Measurements from ENCODE around the gene HOXA7. TPM values are rescaled to one million over a fixed set of nuclear protein-coding genes. Genes with fewer than 3 reads are reported as not detected.

The HOXA7 gene
- total RNA-seq, 1 donor from 2014 or later: not detected

DNA sequence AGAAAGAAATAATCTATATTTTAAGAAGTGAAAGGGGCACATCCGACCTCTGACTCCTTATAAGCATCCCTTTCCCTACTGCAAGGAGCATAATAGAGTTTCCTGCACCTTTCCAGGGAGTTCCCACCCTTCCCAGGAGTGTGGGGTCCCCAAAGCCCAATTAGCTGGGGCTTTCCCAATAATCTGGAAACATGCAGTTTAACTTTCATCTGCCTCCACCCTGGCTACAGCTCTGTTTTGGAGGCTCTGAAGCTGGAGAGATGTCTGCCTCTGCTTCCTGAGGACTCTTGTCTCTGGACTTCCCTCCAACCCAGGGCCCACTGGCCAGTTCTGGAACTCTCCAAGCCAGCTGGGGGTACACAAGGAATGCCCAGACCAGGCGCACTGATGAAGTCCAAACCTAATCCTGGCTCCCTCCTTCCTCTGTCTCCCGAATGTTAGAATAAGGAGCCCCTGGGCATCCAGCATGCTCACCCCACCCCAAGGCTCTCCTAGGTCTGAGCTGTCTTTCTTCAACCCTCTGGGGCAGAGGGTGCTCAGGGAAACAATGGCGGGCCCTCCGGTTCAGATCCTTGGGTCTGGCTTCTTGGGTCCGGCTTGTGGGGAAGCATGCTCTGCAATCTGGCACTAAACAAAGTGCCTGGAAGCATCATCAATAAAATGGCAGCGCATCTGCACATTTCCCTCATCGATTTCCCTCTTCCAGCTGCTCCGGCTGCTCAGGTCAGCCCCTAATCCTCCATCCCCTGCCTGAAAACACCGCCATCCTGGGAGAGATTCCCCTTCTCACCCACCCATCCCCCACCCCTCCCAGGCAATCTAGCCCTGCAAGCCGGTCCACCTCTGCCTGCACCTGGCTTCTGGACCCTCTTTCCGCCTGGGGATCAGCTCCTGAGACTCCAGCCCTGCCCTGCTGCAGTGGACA lies 39.3 kb downstream of the HOXA7 start:
- H3K36me3 ChIP-seq (ENCODE audit: control insufficient read depth, insufficient read depth, low read length): no peaks in the 10 kb centered on the region
- peaks cover 64% of the 10 kb centered on the region for H3K27me3 ChIP-seq (ENCODE audit: control insufficient read depth, insufficient read depth, low read length)
- TF ChIP-seq, protein P1, sequence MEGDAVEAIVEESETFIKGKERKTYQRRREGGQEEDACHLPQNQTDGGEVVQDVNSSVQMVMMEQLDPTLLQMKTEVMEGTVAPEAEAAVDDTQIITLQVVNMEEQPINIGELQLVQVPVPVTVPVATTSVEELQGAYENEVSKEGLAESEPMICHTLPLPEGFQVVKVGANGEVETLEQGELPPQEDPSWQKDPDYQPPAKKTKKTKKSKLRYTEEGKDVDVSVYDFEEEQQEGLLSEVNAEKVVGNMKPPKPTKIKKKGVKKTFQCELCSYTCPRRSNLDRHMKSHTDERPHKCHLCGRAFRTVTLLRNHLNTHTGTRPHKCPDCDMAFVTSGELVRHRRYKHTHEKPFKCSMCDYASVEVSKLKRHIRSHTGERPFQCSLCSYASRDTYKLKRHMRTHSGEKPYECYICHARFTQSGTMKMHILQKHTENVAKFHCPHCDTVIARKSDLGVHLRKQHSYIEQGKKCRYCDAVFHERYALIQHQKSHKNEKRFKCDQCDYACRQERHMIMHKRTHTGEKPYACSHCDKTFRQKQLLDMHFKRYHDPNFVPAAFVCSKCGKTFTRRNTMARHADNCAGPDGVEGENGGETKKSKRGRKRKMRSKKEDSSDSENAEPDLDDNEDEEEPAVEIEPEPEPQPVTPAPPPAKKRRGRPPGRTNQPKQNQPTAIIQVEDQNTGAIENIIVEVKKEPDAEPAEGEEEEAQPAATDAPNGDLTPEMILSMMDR (IDR thresholded peaks at IDR 0.05; ENCODE audit: insufficient read depth, low read length, severe bottlenecking): no peak
- FAIRE-seq (no peak), DNase-seq (ENCODE audit: low read depth) (no peak)
- H3K4me3 ChIP-seq (ENCODE audit: low read depth, low read length): no peak overlapping the region

DNA sequence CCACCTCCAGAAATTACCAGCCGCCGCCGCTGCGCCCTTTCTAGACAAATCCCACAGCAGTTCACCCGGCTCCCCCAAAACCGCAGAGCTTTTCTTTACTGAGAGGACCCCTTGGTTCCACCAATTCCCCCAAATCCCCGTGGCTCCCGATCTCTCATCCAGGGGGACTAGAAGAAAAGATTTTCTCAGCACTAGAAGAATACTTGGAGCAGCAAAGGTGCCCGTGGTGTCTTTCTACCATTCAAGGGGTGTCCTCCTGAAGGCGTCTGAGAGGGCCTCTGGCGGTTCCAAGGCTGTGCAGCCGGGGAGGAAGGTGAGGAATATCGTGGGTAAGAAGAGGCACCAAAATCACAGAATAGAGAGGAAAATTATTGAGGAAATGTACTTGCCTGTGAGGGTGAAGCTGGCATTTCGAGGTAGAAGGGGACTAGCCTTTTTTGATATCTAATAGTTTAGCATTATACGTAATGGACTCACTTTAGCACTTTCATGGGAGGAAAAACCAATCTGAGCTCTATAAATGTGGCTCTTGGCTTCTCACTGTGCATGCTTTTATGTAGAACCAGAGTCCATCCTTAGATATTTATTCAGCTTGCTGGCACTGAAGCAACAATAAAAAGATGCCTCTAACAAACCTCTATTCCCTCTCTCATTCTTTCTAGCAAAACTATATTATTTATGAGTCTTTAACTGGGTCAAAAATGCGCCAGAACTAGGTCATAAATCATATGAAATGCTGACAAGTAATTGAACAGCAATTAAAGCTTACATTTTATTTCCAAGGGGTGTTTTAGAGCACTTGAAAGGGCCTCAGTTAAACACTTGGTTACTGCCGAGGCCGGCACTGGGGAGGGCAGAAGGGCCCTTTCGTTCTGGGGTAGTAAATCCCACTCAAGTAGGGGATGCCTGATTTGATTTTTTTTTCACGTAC lies 40.2 kb downstream of the HOXA7 start:
- DNase-seq (ENCODE audit: low read depth) (no peak), FAIRE-seq (no peak)
- TF ChIP-seq, protein P1 (IDR thresholded peaks at IDR 0.05; ENCODE audit: insufficient read depth, low read length, severe bottlenecking): no peak
- Histone ChIP-seq H3K36me3 (ENCODE audit: control insufficient read depth, insufficient read depth, low read length) (no peaks in the 10 kb centered on the region), H3K27me3 (ENCODE audit: control insufficient read depth, insufficient read depth, low read length) (peaks cover 65% of the 10 kb centered on the region), H3K4me3 (ENCODE audit: low read depth, low read length) (no peak overlapping the region)

DNA sequence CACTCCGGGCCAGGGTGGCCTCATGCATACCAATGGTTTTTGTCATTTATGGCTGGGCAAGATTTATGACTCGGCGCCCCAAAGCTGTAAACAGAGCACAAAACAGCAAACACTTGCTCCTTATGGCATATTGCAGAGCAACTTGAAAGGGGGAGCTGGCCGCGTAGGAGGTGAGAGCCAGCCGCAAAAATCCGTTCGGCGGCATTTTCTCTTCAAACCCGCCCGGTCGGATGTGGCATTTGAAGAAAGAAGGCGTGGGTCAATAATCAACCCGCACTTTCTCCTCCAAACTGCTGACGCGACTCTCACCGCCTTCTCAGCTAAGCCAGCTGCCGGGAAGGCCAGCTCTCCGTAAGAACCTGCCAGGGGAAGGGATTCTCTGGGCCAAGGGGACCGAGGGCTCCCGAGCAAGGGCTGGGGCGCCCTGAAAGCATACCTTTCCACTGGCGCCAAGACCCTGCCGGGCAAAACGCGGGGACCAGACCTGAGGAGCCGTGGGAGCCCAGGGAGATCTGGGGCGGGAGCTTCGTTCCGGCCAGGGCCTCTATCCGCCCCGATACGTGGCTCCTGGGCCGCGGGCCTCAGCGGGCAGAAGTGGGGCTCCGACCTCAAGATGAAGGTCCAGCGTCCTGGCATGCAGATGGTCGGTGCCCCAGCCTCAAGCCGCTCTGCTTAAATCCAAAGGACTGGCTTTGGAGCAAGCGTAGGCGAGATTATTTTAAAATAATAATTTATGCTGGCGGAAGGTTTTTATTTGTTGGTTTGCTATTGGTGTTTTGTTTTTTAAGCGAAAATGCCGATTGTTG lies 41.1 kb downstream of the HOXA7 start:
- DNase-seq (ENCODE audit: low read depth): no peak
- H3K4me3 ChIP-seq (ENCODE audit: low read depth, low read length): no peak overlapping the region
- FAIRE-seq: no peak
- TF ChIP-seq, protein P1 (IDR thresholded peaks at IDR 0.05; ENCODE audit: insufficient read depth, low read length, severe bottlenecking): no peak
- no peaks in the 10 kb centered on the region for H3K36me3 ChIP-seq (ENCODE audit: control insufficient read depth, insufficient read depth, low read length)
- peaks cover 67% of the 10 kb centered on the region for H3K27me3 ChIP-seq (ENCODE audit: control insufficient read depth, insufficient read depth, low read length)

DNA sequence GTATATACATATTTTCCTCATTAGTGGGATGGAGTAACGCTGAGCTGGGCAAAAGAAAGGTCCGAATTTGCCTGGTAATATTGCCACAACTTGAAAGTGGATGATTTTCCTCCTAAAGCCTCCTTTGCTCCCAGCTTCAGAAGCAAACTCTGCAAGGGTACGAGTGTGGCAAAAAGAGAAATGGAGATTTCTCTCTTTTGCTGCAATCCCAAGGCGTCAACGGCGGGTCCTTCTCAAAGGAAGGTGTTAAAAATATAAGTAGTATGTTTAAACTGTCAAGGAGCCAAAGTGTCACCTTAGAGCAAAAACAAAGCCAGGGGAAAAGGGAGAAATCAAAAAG lies 41.6 kb downstream of the HOXA7 start:
- FAIRE-seq (no peak), DNase-seq (ENCODE audit: low read depth) (no peak)
- Histone ChIP-seq H3K27me3 (ENCODE audit: control insufficient read depth, insufficient read depth, low read length) (peaks cover 70% of the 10 kb centered on the region), H3K4me3 (ENCODE audit: low read depth, low read length) (no peak overlapping the region), H3K36me3 (ENCODE audit: control insufficient read depth, insufficient read depth, low read length) (no peaks in the 10 kb centered on the region)
- TF ChIP-seq, protein P1 (IDR thresholded peaks at IDR 0.05; ENCODE audit: insufficient read depth, low read length, severe bottlenecking): no peak

DNA sequence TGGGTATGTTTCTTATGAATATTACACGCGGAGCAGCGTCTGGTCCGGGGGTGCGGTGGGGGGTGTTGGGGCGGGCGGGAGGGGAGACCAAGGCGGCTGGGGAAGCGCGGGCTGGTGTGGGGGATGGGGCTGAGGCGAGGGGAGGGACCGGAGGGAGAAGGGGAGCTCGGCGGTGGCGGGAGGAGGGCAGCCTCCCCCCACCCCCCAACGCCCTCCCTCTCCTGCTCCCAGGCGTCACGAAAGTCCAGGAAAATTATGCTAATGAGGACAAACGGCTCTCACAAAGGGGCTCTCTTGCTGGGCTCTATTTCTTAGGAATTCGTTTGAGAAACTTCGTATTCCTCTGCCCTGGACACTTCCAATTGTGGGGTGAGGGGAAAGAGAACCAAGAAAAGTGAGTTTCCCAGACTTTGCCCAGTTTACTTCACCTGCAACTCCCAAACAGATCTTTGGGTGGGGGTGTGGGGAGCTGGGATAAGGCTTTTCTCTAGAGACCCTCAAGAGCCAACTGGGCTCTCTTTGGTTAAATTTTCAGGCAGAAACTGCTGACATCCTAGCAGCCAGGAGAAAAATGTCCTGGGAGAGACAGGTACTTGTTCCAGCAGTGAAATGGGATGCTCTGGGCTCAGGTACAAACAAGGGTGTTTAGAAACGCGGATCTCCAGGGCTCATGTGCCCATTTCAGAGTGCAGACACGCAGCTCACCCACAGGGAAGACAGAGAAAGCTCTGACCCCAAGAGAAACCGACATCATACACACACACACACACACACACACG lies 42.3 kb downstream of the HOXA7 start:
- Histone ChIP-seq H3K27me3 (ENCODE audit: control insufficient read depth, insufficient read depth, low read length) (peaks cover 71% of the 10 kb centered on the region), H3K36me3 (ENCODE audit: control insufficient read depth, insufficient read depth, low read length) (no peaks in the 10 kb centered on the region), H3K4me3 (ENCODE audit: low read depth, low read length) (no peak overlapping the region)
- TF ChIP-seq, protein P1 (IDR thresholded peaks at IDR 0.05; ENCODE audit: insufficient read depth, low read length, severe bottlenecking): no peak
- DNase-seq (ENCODE audit: low read depth) (no peak), FAIRE-seq (no peak)
